GM19023 (cell line): ENCODE data around the gene HAUS8.

Experiments used
- ATAC-seq: cut with Tn5 transposase; IDR thresholded peaks from one replicate; pipeline ENCODE4 v1.9.1; 2021; ENCODE audit warnings: mild to moderate bottlenecking, moderate library complexity; ENCODE audit not compliant: unreplicated experiment

The HAUS8 gene

GRCh38 chr19:17001603-17002183 lies 73.6 kb downstream of the HAUS8 start:
- ATAC-seq = no peak
